CD8-positive, alpha-beta memory T cell (primary cell): ENCODE data around the gene TRIM45. TPM values are rescaled to one million over a fixed set of nuclear protein-coding genes. Genes with fewer than 3 reads are reported as not detected.

ENCODE experiments used
- CTCF ChIA-PET: fragments of 350-600 bp; sonication (Branson Sonifier 250); formaldehyde crosslinking; loops from one replicate; lab custom pipeline; 2021; ENCODE audit warnings: antibody characterized with exemption; lab: Charles Lee
- POLR2A ChIA-PET: fragments of 350-600 bp; sonication (Branson Sonifier 250); formaldehyde crosslinking; loops from one replicate; lab custom pipeline; 2021; ENCODE audit warnings: antibody characterized with exemption; lab: Charles Lee
- DNase-seq, 5 donors: peaks; one replicate each; pipeline versions ENCODE4 v3.0.0 to v3.0.0-alpha.2; 2020 to 2022; ENCODE audit warnings: mixed read lengths in 1 of 5
- H3K27ac ChIP-seq: one replicate; pipeline ENCODE4 v1.7.0; 2013; ENCODE audit warnings: low read depth, mild to moderate bottlenecking, low read length, moderate library complexity
- H3K27me3 ChIP-seq: 2 replicates; pipeline ENCODE4 v1.7.0; 2013; ENCODE audit warnings: low read length, mild to moderate bottlenecking; ENCODE audit not compliant: insufficient read depth, poor library complexity, severe bottlenecking
- H3K36me3 ChIP-seq: 2 replicates; pipeline ENCODE4 v1.7.0; 2013; ENCODE audit warnings: mild to moderate bottlenecking, low read length, moderate library complexity; ENCODE audit not compliant: insufficient read depth
- H3K4me1 ChIP-seq: 2 replicates; pipeline ENCODE4 v1.7.0; 2013; ENCODE audit warnings: mild to moderate bottlenecking, low read length, moderate library complexity; ENCODE audit not compliant: insufficient read depth
- H3K4me3 ChIP-seq: 2 replicates; pipeline ENCODE4 v1.7.0; 2013; ENCODE audit warnings: mild to moderate bottlenecking, low read length
- H3K9me3 ChIP-seq: 2 replicates; pipeline ENCODE4 v1.7.0; 2013; ENCODE audit warnings: mild to moderate bottlenecking, low read length
- H3K27ac Mint-ChIP-seq, 8 donors: one replicate each; pipeline ENCODE4 v1.8.0; 2020 to 2021; ENCODE audit warnings: mixed read lengths in 8 of 8, mild to moderate bottlenecking in 6 of 8, inconsistent platforms in 3 of 8, moderate library complexity in 3 of 8
- H3K27me3 Mint-ChIP-seq, 2 donors: one replicate each; pipeline ENCODE4 v1.8.0; 2020 to 2021; ENCODE audit warnings: mixed read lengths in 2 of 2, mild to moderate bottlenecking in 1 of 2, moderate library complexity in 1 of 2
- H3K36me3 Mint-ChIP-seq, 3 donors: one replicate each; pipeline ENCODE4 v1.8.0; 2020 to 2021; ENCODE audit warnings: mixed read lengths in 3 of 3, inconsistent platforms in 1 of 3, mild to moderate bottlenecking in 1 of 3
- H3K4me1 Mint-ChIP-seq, 3 donors: one replicate each; pipeline ENCODE4 v1.8.0; 2020 to 2021; ENCODE audit warnings: mixed read lengths in 3 of 3, inconsistent platforms in 1 of 3, mild to moderate bottlenecking in 1 of 3
- H3K4me3 Mint-ChIP-seq, 7 donors: one replicate each; pipeline ENCODE4 v1.8.0; 2020 to 2021; ENCODE audit warnings: mixed read lengths in 7 of 7, mild to moderate bottlenecking in 6 of 7, moderate library complexity in 4 of 7, inconsistent platforms in 2 of 7
- H3K9me3 Mint-ChIP-seq, 5 donors: one replicate each; pipeline ENCODE4 v1.8.0; 2020 to 2022; ENCODE audit warnings: mixed read lengths in 5 of 5, mild to moderate bottlenecking in 3 of 5, moderate library complexity in 2 of 5, inconsistent platforms in 1 of 5
- polyA plus RNA-seq: library from polyadenylated mRNA; unstranded; fragments of 300-500 nt; fragmentation: Illumina TruSeq; gene quantifications from one replicate; pipeline ENCODE4 v1.2.3, GENCODE V29; 2021
- total RNA-seq, 2 experiments: library from RNA; stranded (reverse); gene quantifications; one replicate each; pipeline ENCODE4 v1.2.3, GENCODE V29; 2021

Gene TRIM45
- total and polyA plus RNA-seq, 3 experiments from 2014 or later: 0.06 to 1.3 (median 0.84) TPM

DNA sequence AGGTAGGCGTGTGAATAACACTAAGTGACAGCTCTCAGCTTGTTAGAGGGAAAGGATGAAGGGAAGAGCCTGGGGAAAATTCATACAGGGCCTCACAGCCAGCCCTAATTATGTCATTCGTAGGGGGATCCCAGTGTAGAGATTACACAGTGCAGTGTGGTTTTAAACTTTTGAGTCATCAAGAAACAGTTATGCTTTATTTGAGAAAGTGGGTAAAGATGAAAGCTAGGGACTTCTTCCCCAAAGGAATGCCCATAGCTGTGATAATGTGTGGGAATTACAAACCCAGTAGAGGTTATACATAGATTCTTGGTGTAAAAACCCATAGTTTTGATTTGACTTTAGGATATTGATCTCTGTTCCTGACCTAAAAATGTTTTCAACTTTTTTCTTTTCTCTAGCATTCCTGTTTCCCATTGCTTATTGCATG, 59.5 kb downstream of the TRIM45 start:
- H3K27me3 ChIP-seq: no peaks in the 10 kb centered on the region
- Mint-ChIP-seq H3K4me1 (peaks cover 37 to 58% (median 52%) of the 10 kb centered on the region in 3 donors), H3K9me3 (no peaks in the 10 kb centered on the region), H3K27ac (peak overlapping the region in 4 of 8 donors; percentile 9 to 76 (median 37)), H3K36me3 (peaks cover 7 to 33% (median 16%) of the 10 kb centered on the region in 3 donors), H3K4me3 (peak overlapping the region in 3 of 7 donors; percentile 9 to 32 (median 13)), H3K27me3 (no peaks in the 10 kb centered on the region)
- CTCF ChIA-PET: interaction anchor here (1.0 kb wide), 1 partner anchor 337 kb away, joined by 3 read pairs; no protein-coding TSS in a partner anchor
- no peaks in the 10 kb centered on the region for H3K9me3 ChIP-seq
- H3K4me1 ChIP-seq: peaks cover 10% of the 10 kb centered on the region
- POLR2A ChIA-PET: no interaction called here
- no peak overlapping the region for H3K27ac ChIP-seq
- DNase-seq: no peak
- no peak overlapping the region for H3K4me3 ChIP-seq
- H3K36me3 ChIP-seq: no peaks in the 10 kb centered on the region

Other genes with a start within 250 kb of the TRIM45 start
- 1 to 10 TPM; 6.1 to 6.5 TPM for gene PTGFRN, start 211.8 kb downstream of the TRIM45 start, total RNA-seq
- 0.39 TPM for gene PTGFRN, start 211.8 kb downstream of the TRIM45 start, polyA plus RNA-seq
- under 1 TPM; 0.39 to 0.66 TPM for gene CD101, start 120.0 kb downstream of the TRIM45 start, total RNA-seq
- 72.0 TPM for gene CD101, start 120.0 kb downstream of the TRIM45 start, polyA plus RNA-seq
- 10 to 100 TPM; 89.0 TPM for gene TTF2, start 61.4 kb downstream of the TRIM45 start, total RNA-seq
- 11.7 TPM for gene TTF2, start 61.4 kb downstream of the TRIM45 start, polyA plus RNA-seq
- gene VTCN1, start 89.2 kb upstream of the TRIM45 start, total RNA-seq: not detected
- gene VTCN1, start 89.2 kb upstream of the TRIM45 start, polyA plus RNA-seq: not detected
- 10 to 100 TPM; 24.0 to 26.9 TPM for gene MAN1A2, start 245.7 kb upstream of the TRIM45 start, total RNA-seq
- gene MAN1A2, start 245.7 kb upstream of the TRIM45 start, polyA plus RNA-seq: 23.1 TPM